ENCODE measurements around the gene TUBGCP6.

DNA sequence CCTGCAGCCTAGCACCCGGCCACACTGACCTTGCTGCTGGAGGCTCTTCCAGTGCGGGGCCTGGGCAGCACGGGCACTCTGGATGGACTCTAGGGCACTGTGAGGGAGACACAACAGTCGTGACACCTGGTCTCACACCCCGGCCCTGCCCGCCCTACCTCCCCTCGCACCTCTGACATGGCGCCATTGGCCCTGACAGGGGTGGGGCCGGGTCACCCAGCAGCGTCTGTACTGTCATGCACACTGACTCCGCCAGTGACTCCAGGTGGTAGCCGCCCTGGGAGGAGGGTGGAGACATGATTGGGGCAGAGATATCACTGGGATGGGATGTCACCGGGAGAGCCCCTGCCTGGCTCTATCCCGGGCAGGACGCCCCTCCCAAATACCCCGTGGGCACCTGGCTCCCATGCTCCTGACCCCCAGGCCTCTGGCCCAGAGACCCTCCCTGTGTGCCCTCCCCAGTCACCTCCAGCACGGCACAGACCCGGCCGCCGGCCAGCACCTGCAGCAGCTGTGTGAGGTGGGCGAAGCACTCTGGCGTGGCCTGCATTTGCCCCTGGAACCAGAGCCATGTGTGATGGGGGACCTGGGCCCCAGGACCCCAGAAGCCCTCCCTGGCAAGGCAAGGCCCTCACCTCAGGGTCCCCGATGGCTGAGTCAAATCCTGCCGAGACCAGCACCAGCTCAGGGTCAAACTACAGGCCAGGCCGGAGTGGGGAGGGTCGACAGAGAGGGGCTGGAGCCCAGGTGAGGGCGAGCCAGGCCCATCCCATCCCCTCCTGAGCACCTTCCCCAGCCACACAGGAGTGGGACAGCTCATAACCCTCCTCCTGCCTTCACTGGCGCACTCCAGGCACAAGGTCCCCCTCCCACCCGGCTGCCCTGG is 3.6 kb upstream of the TUBGCP6 start:
- TF ChIP-seq RAD21 (IDR thresholded peaks at IDR 0.05; ENCODE audit: low read depth), result no peak
- TF ChIP-seq, protein P1, sequence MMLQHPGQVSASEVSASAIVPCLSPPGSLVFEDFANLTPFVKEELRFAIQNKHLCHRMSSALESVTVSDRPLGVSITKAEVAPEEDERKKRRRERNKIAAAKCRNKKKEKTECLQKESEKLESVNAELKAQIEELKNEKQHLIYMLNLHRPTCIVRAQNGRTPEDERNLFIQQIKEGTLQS (IDR thresholded peaks at IDR 0.05), result no peak
- no peak for TF ChIP-seq POLR2AphosphoS5 (IDR thresholded peaks at IDR 0.05; ENCODE audit: low read depth, low read length)
- TF ChIP-seq POLR2A (IDR thresholded peaks at IDR 0.05; ENCODE audit: borderline replicate concordance, extremely low read depth, insufficient read depth, insufficient read length), result no peak
- no peak for TF ChIP-seq EZH2 (IDR thresholded peaks at IDR 0.05)
- TF ChIP-seq, protein P2, sequence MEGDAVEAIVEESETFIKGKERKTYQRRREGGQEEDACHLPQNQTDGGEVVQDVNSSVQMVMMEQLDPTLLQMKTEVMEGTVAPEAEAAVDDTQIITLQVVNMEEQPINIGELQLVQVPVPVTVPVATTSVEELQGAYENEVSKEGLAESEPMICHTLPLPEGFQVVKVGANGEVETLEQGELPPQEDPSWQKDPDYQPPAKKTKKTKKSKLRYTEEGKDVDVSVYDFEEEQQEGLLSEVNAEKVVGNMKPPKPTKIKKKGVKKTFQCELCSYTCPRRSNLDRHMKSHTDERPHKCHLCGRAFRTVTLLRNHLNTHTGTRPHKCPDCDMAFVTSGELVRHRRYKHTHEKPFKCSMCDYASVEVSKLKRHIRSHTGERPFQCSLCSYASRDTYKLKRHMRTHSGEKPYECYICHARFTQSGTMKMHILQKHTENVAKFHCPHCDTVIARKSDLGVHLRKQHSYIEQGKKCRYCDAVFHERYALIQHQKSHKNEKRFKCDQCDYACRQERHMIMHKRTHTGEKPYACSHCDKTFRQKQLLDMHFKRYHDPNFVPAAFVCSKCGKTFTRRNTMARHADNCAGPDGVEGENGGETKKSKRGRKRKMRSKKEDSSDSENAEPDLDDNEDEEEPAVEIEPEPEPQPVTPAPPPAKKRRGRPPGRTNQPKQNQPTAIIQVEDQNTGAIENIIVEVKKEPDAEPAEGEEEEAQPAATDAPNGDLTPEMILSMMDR (IDR thresholded peaks at IDR 0.05 in 2 of 3, conservative IDR thresholded peaks at IDR 0.05 in 1 of 3; ENCODE audit: borderline replicate concordance in 1 of 3, insufficient read depth in 1 of 3, low read depth in 2 of 3, low read length in 2 of 3), result no peak

All from HCT116 (cell line).